ENCODE measurements around the gene NRGN. TPM values are rescaled to one million over a fixed set of nuclear protein-coding genes. Genes with fewer than 3 reads are reported as not detected.

The NRGN gene
- total RNA-seq, 4 donors from 2014 or later: 0.66 to 2.4 (median 1.8) TPM

- WGBS, 2 donors (ENCODE audit: low coverage in 1 of 2): 67 to 80% methylated on average over 1 to 2 of the region's 2 CpGs
- H3K9me3 ChIP-seq: no peaks in the 10 kb centered on the region
- H3K27ac ChIP-seq: no peak overlapping the region
- no peaks in the 10 kb centered on the region for H3K27me3 ChIP-seq
- H3K4me1 ChIP-seq: peaks cover 0 to 19% (median 0%) of the 10 kb centered on the region in 3 donors
- ATAC-seq: no peak
- no peak overlapping the region for H3K4me3 ChIP-seq
- H3K36me3 ChIP-seq: peaks cover 0 to 14% of the 10 kb centered on the region in 2 donors
- TF ChIP-seq, protein P1, sequence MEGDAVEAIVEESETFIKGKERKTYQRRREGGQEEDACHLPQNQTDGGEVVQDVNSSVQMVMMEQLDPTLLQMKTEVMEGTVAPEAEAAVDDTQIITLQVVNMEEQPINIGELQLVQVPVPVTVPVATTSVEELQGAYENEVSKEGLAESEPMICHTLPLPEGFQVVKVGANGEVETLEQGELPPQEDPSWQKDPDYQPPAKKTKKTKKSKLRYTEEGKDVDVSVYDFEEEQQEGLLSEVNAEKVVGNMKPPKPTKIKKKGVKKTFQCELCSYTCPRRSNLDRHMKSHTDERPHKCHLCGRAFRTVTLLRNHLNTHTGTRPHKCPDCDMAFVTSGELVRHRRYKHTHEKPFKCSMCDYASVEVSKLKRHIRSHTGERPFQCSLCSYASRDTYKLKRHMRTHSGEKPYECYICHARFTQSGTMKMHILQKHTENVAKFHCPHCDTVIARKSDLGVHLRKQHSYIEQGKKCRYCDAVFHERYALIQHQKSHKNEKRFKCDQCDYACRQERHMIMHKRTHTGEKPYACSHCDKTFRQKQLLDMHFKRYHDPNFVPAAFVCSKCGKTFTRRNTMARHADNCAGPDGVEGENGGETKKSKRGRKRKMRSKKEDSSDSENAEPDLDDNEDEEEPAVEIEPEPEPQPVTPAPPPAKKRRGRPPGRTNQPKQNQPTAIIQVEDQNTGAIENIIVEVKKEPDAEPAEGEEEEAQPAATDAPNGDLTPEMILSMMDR (IDR thresholded peaks at IDR 0.05): no peak
- TF ChIP-seq EP300 (IDR thresholded peaks at IDR 0.05) (no peak), POLR2AphosphoS5 (IDR thresholded peaks at IDR 0.05) (no peak), POLR2A (IDR thresholded peaks at IDR 0.05) (no peak)
Observed at GRCh38 chr11:124778281-124778680, 38.5 kb downstream of the NRGN start.

GRCh38 chr11:124779568-124779967, 39.8 kb downstream of the NRGN start:
- Histone ChIP-seq H3K9me3 (no peaks in the 10 kb centered on the region), H3K27me3 (no peaks in the 10 kb centered on the region), H3K4me3 (no peak overlapping the region), H3K27ac (no peak overlapping the region), H3K4me1 (peaks cover 0 to 19% (median 0%) of the 10 kb centered on the region in 3 donors), H3K36me3 (peaks cover 0 to 7% of the 10 kb centered on the region in 2 donors)
- no peak for ATAC-seq
- TF ChIP-seq, protein P1 (IDR thresholded peaks at IDR 0.05): no peak
- TF ChIP-seq EP300 (IDR thresholded peaks at IDR 0.05): no peak
- TF ChIP-seq POLR2AphosphoS5 (IDR thresholded peaks at IDR 0.05): no peak
- no peak for TF ChIP-seq POLR2A (IDR thresholded peaks at IDR 0.05)
- 32 to 39% methylated on average over 1 of the region's 1 CpG for WGBS, 2 donors (ENCODE audit: low coverage in 1 of 2)

DNA sequence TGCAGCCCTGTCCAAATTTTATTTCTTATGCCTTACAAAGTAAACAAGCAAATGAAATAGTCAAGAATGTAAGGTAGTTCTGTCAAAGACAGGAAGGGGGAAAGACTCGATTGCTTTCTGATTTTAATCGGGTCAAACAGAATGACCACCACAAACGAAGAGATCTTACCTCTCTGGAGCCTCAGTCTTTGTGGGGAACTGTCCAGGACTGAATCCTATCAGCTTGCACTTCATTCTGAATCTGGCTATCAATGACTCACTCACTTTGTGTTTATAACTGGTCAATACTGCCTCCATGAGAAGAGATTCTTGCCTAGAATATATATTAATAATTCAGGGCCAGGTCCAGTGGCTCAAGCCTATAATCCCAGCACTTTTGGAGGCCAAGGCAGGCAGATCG, 43.3 kb downstream of the NRGN start:
- no peak overlapping the region for H3K27ac ChIP-seq
- ATAC-seq: no peak
- peaks cover 0 to 10% (median 0%) of the 10 kb centered on the region in 3 donors for H3K4me1 ChIP-seq
- WGBS, 2 donors (ENCODE audit: low coverage in 1 of 2): 90 to 97% methylated on average over 4 of the region's 4 CpGs
- no peak overlapping the region for H3K4me3 ChIP-seq
- no peaks in the 10 kb centered on the region for H3K9me3 ChIP-seq
- H3K27me3 ChIP-seq: no peaks in the 10 kb centered on the region
- peaks cover 0 to 2% of the 10 kb centered on the region in 2 donors for H3K36me3 ChIP-seq
- TF ChIP-seq, protein P1 (IDR thresholded peaks at IDR 0.05): no peak
- TF ChIP-seq EP300 (IDR thresholded peaks at IDR 0.05): no peak
- no peak for TF ChIP-seq POLR2A (IDR thresholded peaks at IDR 0.05)
- no peak for TF ChIP-seq POLR2AphosphoS5 (IDR thresholded peaks at IDR 0.05)

DNA sequence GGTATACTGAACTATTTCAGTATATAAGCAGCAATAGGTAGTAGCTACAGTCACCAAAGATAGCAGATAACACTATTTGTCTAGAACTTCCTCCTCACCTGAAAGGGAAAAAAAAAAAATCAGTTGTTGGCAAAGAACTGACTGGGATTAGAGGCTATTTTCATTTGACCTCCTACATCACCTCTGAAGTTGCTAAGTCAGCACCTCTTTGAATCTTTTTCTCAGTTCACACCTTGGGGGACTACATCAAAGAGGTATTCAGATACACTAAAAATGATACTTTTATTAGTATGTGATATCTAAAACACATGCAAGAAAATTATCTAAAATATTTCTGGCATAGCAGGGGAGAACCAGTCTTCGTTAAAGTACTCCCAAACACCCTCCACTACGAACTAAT, 44.3 kb downstream of the NRGN start:
- no peak for TF ChIP-seq POLR2AphosphoS5 (IDR thresholded peaks at IDR 0.05)
- TF ChIP-seq POLR2A (IDR thresholded peaks at IDR 0.05): no peak
- TF ChIP-seq, protein P1 (IDR thresholded peaks at IDR 0.05): no peak
- no peak for TF ChIP-seq EP300 (IDR thresholded peaks at IDR 0.05)
- no peak for ATAC-seq
- 92 to 100% methylated on average over 2 of the region's 2 CpGs for WGBS, 2 donors (ENCODE audit: low coverage in 1 of 2)

GRCh38 chr11:124788521-124788920, 48.8 kb downstream of the NRGN start:
- ATAC-seq: no peak
- no peak overlapping the region for H3K27ac ChIP-seq
- TF ChIP-seq EP300 (IDR thresholded peaks at IDR 0.05) (no peak), POLR2AphosphoS5 (IDR thresholded peaks at IDR 0.05) (no peak)
- TF ChIP-seq, protein P1 (IDR thresholded peaks at IDR 0.05): no peak
- no peaks in the 10 kb centered on the region for H3K27me3 ChIP-seq
- H3K4me3 ChIP-seq: no peak overlapping the region
- no peaks in the 10 kb centered on the region for H3K9me3 ChIP-seq
- H3K4me1 ChIP-seq: peaks cover 0 to 15% (median 0%) of the 10 kb centered on the region in 3 donors
- no peaks in the 10 kb centered on the region for H3K36me3 ChIP-seq

More for the DNA sequence above, 44.3 kb downstream of the NRGN start:
- Histone ChIP-seq H3K4me3 (no peak overlapping the region), H3K36me3 (no peaks in the 10 kb centered on the region), H3K27me3 (no peaks in the 10 kb centered on the region), H3K27ac (no peak overlapping the region), H3K9me3 (no peaks in the 10 kb centered on the region), H3K4me1 (peaks cover 0 to 3% (median 0%) of the 10 kb centered on the region in 3 donors)

Data from gastroesophageal sphincter (tissue), 4 donors.